HepG2 (cell line): ENCODE results near the gene GPR137. TPM values are rescaled to one million over a fixed set of nuclear protein-coding genes. Genes with fewer than 3 reads are reported as not detected.

Experiments
- AGO2 ChIP-seq: fragments of 200-400 bp; formaldehyde crosslinking; optimal IDR thresholded peaks from 2 replicates; pipeline ENCODE3; 2017; ENCODE audit warnings: mild to moderate bottlenecking, low read depth, low read length, moderate library complexity
- BCL6 ChIP-seq: IDR thresholded peaks from 2 replicates; pipeline ENCODE4 v1.6.1; 2016; ENCODE audit warnings: missing genetic modification reagents, missing compliant biosample characterization
- BRD4 ChIP-seq: sonication (generic); formaldehyde crosslinking; IDR thresholded peaks from 2 replicates; pipeline ENCODE4 v1.4.0; 2020; ENCODE audit warnings: missing genetic modification reagents
- FLYWCH1 ChIP-seq: sonication (generic); formaldehyde crosslinking; IDR thresholded peaks from 2 replicates; pipeline ENCODE4 v1.8.1; 2023; ENCODE audit warnings: mild to moderate bottlenecking, missing genetic modification reagents
- GRHL1 ChIP-seq: sonication (generic); formaldehyde crosslinking; conservative IDR thresholded peaks from 2 replicates; pipeline ENCODE4 v1.8.0; 2022; ENCODE audit warnings: missing genetic modification reagents
- NFE2L2 ChIP-seq: fragments of 150-350 bp; IDR thresholded peaks from 2 replicates; pipeline ENCODE4 v1.6.1; 2014; ENCODE audit warnings: low read length
- PCBP2 ChIP-seq: fragments of 200-400 bp; formaldehyde crosslinking; optimal IDR thresholded peaks from 2 replicates; pipeline ENCODE3; 2018; ENCODE audit warnings: low read length, low read depth; ENCODE audit not compliant: poor library complexity, severe bottlenecking
- PHF5A ChIP-seq: IDR thresholded peaks from one replicate; pipeline ENCODE4 v1.6.1; 2018; ENCODE audit warnings: low read depth, missing genetic modification reagents; ENCODE audit not compliant: unreplicated experiment
- PRPF4 ChIP-seq: fragments of 200-400 bp; formaldehyde crosslinking; IDR thresholded peaks from 2 replicates; pipeline ENCODE4 v1.6.1; 2016; ENCODE audit warnings: low read length, low read depth; ENCODE audit not compliant: poor library complexity, severe bottlenecking
- PTBP1 ChIP-seq: fragments of 200-400 bp; formaldehyde crosslinking; IDR thresholded peaks from 2 replicates; pipeline ENCODE4 v1.6.1; 2018; ENCODE audit warnings: low read length, low read depth; ENCODE audit not compliant: poor library complexity, severe bottlenecking
- REXO4 ChIP-seq: sonication (generic); formaldehyde crosslinking; IDR thresholded peaks from 2 replicates; pipeline ENCODE4 v1.8.0; 2022; ENCODE audit warnings: missing genetic modification reagents, mild to moderate bottlenecking, borderline replicate concordance
- SNRNP70 ChIP-seq: fragments of 200-400 bp; formaldehyde crosslinking; IDR thresholded peaks from 2 replicates; pipeline ENCODE4 v1.6.1; 2017; ENCODE audit warnings: mild to moderate bottlenecking, low read depth, low read length, moderate library complexity
- SRY ChIP-seq: sonication (generic); formaldehyde crosslinking; IDR thresholded peaks from 2 replicates; pipeline ENCODE4 v1.8.0; 2022; ENCODE audit warnings: mild to moderate bottlenecking, missing genetic modification reagents
- TAF1 ChIP-seq: sonication (generic); formaldehyde crosslinking; IDR thresholded peaks from 2 replicates; pipeline ENCODE4 v1.4.0; 2020; ENCODE audit warnings: missing genetic modification reagents
- TAF15 ChIP-seq: fragments of 200-400 bp; formaldehyde crosslinking; IDR thresholded peaks from one replicate; pipeline ENCODE4 v1.6.1; 2018; ENCODE audit warnings: mild to moderate bottlenecking, low read depth, low read length; ENCODE audit not compliant: poor library complexity, severe bottlenecking
- TMF1 ChIP-seq: sonication (generic); formaldehyde crosslinking; IDR thresholded peaks from 2 replicates; pipeline ENCODE4 v1.8.1; 2022; ENCODE audit warnings: low read depth, missing genetic modification reagents
- ZKSCAN5 ChIP-seq: sonication (generic); formaldehyde crosslinking; IDR thresholded peaks from 2 replicates; pipeline ENCODE4 v1.5.1; 2020; ENCODE audit warnings: mild to moderate bottlenecking, missing genetic modification reagents
- ZNF10 ChIP-seq: sonication (generic); formaldehyde crosslinking; IDR thresholded peaks from 2 replicates; pipeline ENCODE4 v1.4.0; 2020; ENCODE audit warnings: mild to moderate bottlenecking, low read depth, missing genetic modification reagents, borderline replicate concordance
- ZNF235 ChIP-seq: sonication (generic); formaldehyde crosslinking; IDR thresholded peaks from 2 replicates; pipeline ENCODE4 v1.8.1; 2023; ENCODE audit warnings: mild to moderate bottlenecking, missing genetic modification reagents, borderline replicate concordance
- ZNF350 ChIP-seq: sonication (generic); formaldehyde crosslinking; IDR thresholded peaks from 2 replicates; pipeline ENCODE4 v1.4.0; 2020; ENCODE audit warnings: mild to moderate bottlenecking, low read depth, missing genetic modification reagents, borderline replicate concordance
- ZNF740 ChIP-seq: sonication (generic); formaldehyde crosslinking; IDR thresholded peaks from 2 replicates; pipeline ENCODE4 v1.4.0; 2020; ENCODE audit warnings: missing genetic modification reagents
- ZNF891 ChIP-seq: sonication (generic); formaldehyde crosslinking; IDR thresholded peaks from 2 replicates; pipeline ENCODE4 v1.5.0; 2020; ENCODE audit warnings: mild to moderate bottlenecking, missing genetic modification reagents
- ZSCAN25 ChIP-seq: sonication (generic); formaldehyde crosslinking; IDR thresholded peaks from 2 replicates; pipeline ENCODE4 v1.8.0; 2022; ENCODE audit warnings: mild to moderate bottlenecking, missing genetic modification reagents
- polyA plus RNA-seq, 8 experiments: library from polyadenylated mRNA; depleted of rRNA in 3 of 8; stranded (reverse) in 7 of 8; unstranded in 1 of 8; fragments of >200 nt; fragmentation: Illumina TruSeq in 4 of 8; extraction: Trizol in 4 of 8; gene quantifications; 2 replicates each; pipeline versions ENCODE4 v1.2.1 to v1.2.3, GENCODE V29; 2011 to 2016; ENCODE audit warnings: low read depth in 4 of 8, missing spikeins in 1 of 8, mixed read lengths in 1 of 8; ENCODE audit not compliant: insufficient read depth in 1 of 8
- total RNA-seq, 5 experiments: library from RNA; depleted of rRNA; stranded (reverse); fragments of >200 nt; fragmentation: Illumina TruSeq; extraction: Trizol; gene quantifications; 2 replicates each; pipeline ENCODE4 v1.2.3, GENCODE V29; 2016; ENCODE audit warnings: low read depth in 1 of 5
- TF ChIP-seq, protein P1 (sequence below): sonication (generic); formaldehyde crosslinking; IDR thresholded peaks from 2 replicates; pipeline ENCODE4 v1.8.0; 2022; ENCODE audit warnings: mild to moderate bottlenecking, missing genetic modification reagents
- TF ChIP-seq, protein P2 (sequence below): IDR thresholded peaks from 2 replicates; pipeline ENCODE4 v1.6.1; 2016; ENCODE audit warnings: mild to moderate bottlenecking

GPR137 gene
- total and polyA plus RNA-seq, 2 of the 13 experiments (the other 11 are each of a cell fraction or from before 2014, with no cell fraction given): 8.5 to 13.2 TPM

- TF ChIP-seq TAF15 (no peak), TAF1 (CRISPR knock-in tag) (no peak; the same call in 1 of the 2 replicates), NFE2L2 (no peak), ZSCAN25 (CRISPR knock-in tag) (peak; percentile 60; the same call in 1 of the 2 replicates), PCBP2 (no peak), GRHL1 (CRISPR knock-in tag) (no peak), ZNF891 (CRISPR knock-in tag) (no peak), TMF1 (CRISPR knock-in tag) (no peak), ZNF350 (CRISPR knock-in tag) (peak; percentile 71; the same call in 1 of the 2 replicates), AGO2 (peak; percentile 92), ZKSCAN5 (CRISPR knock-in tag) (no peak), ZNF10 (no peak), PRPF4 (no peak), BCL6 (peak; percentile 94), PTBP1 (no peak), ZNF235 (CRISPR knock-in tag) (no peak), PHF5A (CRISPR knock-in tag) (no peak), REXO4 (CRISPR knock-in tag) (no peak), FLYWCH1 (CRISPR knock-in tag) (no peak), SRY (CRISPR knock-in tag) (no peak), BRD4 (peak; percentile 76; the same call in 1 of the 2 replicates), ZNF740 (CRISPR knock-in tag) (0 out of 2 replicates have a peak, but pooled peaks have one; percentile 40), SNRNP70 (no peak)
- TF ChIP-seq, protein P1, sequence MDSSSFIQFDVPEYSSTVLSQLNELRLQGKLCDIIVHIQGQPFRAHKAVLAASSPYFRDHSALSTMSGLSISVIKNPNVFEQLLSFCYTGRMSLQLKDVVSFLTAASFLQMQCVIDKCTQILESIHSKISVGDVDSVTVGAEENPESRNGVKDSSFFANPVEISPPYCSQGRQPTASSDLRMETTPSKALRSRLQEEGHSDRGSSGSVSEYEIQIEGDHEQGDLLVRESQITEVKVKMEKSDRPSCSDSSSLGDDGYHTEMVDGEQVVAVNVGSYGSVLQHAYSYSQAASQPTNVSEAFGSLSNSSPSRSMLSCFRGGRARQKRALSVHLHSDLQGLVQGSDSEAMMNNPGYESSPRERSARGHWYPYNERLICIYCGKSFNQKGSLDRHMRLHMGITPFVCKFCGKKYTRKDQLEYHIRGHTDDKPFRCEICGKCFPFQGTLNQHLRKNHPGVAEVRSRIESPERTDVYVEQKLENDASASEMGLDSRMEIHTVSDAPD (CRISPR knock-in tag): no peak
- TF ChIP-seq, protein P2, sequence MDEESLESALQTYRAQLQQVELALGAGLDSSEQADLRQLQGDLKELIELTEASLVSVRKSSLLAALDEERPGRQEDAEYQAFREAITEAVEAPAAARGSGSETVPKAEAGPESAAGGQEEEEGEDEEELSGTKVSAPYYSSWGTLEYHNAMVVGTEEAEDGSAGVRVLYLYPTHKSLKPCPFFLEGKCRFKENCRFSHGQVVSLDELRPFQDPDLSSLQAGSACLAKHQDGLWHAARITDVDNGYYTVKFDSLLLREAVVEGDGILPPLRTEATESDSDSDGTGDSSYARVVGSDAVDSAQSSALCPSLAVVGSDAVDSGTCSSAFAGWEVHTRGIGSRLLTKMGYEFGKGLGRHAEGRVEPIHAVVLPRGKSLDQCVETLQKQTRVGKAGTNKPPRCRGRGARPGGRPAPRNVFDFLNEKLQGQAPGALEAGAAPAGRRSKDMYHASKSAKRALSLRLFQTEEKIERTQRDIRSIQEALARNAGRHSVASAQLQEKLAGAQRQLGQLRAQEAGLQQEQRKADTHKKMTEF (CRISPR knock-in tag): peak; percentile 63; the same call in 1 of the 2 replicates
These were observed 18.8 kb downstream of the GPR137 start (continued) for GRCh38 chr11:64304316-64305072.
